GM19099 (cell line): ENCODE measurements around the gene SPATC1L.

Experiments
- POLR2A ChIP-seq: IDR thresholded peaks from 3 replicates; pipeline ENCODE4 v1.6.1; 2011; ENCODE audit warnings: low read depth; ENCODE audit not compliant: insufficient read length; ENCODE audit errors: extremely low read depth

SPATC1L gene

GRCh38 chr21:46183910-46184624 is at the start of gene SPATC1L:
Gene SPATC1L, minus strand, starts transcription at chr21:46184459. Its CDS starts 1,643 bp downstream, at chr21:46182816.
- no peak for TF ChIP-seq POLR2A

GRCh38 chr21:46229923-46230260 is 45.6 kb upstream of the SPATC1L start:
- no peak for TF ChIP-seq POLR2A

GRCh38 chr21:46229133-46229922 is 45.1 kb upstream of the SPATC1L start:
- peak; percentile 55 for TF ChIP-seq POLR2A

DNA sequence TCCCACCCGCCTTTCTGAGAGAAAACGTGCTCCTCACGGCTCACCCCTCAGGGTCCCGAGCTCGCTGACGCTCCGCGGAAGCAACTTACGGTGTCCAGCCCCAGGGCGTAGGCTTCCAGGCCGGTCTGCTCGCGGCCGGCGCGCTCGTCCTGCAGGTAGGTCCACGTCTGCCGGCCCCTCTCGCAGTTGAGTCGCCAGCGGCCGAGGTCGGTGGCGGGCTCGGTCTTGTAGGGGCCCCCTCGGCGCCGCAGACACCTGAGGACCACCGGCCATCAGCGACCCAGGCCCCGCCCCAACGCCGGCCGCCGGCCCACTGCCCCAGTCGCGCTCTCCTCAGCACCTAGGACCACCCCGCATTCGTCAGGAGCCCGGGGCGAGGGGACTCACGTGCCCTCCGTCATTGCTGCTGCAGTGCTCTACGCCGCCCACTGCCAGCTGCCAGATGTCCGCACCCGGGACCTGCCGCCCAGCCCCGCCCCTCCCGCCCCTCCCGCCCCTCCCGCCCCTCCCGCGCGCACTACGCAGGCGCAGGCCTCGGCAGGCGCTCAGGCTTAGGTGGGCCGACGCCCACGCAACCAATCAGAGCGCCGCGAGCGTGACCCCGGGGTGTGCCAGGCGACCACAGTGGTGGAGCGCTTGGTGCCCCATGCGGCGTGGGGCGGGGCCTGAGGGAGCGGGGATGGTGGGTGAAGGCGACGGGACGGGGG is 44.2 kb upstream of the SPATC1L start, which contains the start of gene LSS:
Gene LSS, minus strand, starts transcription at position 430 of the 707 bp plus-strand sequence. Its CDS starts 29 bp downstream, at position 401.
- TF ChIP-seq POLR2A = peak; percentile 81

GRCh38 chr21:46227811-46228344 is 43.6 kb upstream of the SPATC1L start:
- no peak for TF ChIP-seq POLR2A

GRCh38 chr21:46226920-46227599 is 42.8 kb upstream of the SPATC1L start:
- no peak for TF ChIP-seq POLR2A

- TF ChIP-seq POLR2A = no peak
These were observed 41.9 kb upstream of the SPATC1L start for GRCh38 chr21:46226146-46226545.

DNA sequence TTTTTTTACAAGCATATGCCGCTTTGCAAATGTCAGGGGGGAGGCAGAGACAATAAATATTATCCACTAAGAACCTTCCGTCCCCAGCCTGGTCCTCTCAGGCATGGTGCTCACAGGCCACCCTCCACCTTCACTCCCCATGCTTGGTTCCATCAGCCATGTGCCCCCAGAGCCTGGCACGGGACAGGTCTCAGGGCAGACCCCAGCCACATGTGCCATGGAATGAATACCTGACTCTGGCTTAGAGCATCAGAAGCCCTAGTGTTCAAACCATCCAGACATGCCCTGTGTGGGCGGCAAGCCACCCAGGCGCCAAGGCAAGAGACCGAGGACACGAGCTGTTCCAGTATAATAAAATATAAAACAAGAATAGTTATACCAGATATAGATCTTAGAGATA is 39.0 kb upstream of the SPATC1L start:
- no peak for TF ChIP-seq POLR2A

DNA sequence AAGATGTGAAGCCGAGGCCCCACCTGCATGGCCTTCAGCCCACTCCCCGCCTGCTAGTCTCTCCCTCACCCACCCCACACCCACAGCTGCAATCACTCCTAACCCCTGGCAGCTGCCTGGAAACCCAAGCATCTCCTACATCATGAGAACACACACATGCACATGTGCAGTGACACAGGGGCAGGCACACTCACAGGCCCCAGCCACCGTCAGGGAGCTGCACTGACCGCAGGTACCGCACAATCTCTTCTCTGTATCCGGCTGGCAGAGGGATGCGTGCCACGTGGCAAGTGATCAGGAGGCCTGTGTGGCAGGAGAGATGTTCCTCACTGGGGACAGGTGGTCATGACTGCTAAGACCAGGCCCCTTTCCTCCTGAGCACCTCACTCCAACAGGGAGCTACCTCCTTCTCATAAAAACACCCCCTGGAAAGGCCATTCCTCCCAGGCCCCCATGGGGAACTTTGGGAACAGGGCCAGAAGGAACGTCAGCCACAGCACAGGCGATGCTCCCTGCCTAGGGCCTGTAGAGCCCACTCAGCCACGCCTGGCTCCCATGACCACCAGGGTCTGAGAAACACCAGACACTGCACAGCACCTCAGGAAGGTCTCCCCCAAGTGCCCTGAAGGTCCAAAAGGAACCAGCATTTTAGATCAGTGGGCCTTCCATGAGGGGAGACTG is 38.3 kb upstream of the SPATC1L start:
- no peak for TF ChIP-seq POLR2A

DNA sequence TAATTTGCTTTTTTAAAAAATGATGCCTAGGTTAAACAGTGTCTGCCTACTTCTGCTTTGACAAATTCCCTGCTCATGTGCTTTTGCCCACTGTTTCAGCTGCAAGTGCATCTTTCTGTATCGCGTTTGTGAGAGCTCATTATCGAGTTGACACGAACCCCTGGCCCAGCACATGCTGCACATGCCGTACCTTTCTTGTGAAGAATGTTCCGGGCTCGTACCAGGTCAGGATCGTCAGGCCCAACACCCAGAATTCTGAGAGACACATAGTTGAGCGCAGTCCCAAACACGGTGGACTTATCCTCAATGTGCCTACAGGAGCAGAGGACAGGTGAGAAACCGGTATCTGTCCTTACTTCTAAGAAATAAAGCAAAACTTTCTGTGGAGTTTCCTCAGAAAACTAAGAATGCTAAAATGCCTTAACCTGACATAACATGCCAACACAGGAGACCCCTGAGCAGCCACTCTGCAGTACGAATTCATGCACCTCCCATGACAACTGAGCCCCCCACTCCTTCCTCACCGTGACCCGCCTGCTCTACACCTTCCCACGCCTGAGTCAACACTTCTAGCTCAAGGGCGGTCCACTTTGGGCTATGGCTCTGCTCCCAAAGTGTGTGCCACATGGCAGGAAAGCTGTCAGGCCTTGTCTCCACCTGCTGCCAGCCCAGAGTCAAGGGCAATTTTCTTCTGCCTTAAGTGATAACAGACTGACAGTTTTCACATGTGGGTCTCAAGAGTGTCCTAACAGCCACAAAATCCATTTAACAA is 37.6 kb upstream of the SPATC1L start:
- TF ChIP-seq POLR2A = no peak

DNA sequence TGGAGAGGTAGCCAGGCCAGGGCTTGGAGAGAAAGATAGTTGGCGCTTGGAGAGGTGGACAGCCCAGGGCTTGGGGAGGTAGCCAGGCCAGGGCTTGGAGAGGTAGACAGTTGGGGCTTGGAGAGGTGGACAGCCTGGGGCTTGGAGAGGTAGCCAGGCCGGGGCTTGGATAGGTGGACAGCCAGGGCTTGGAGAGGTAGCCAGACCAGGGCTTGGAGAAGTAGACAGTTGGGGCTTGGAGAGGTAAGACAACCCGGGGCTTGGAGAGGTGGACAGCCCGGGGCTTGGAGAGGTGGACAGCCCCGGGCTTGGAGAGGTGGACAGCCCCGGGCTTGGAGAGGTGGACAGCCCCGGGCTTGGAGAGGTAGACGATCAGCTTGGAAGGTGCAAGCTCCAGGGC is 36.6 kb upstream of the SPATC1L start:
- no peak for TF ChIP-seq POLR2A

GRCh38 chr21:46220275-46220810 is 36.1 kb upstream of the SPATC1L start:
- TF ChIP-seq POLR2A = no peak

- no peak for TF ChIP-seq POLR2A
These were observed 35.5 kb upstream of the SPATC1L start for GRCh38 chr21:46219591-46220239.
